HG03045 (cell line): ENCODE measurements around the gene ZNF280D.
"Not testable (repeated sequence)": the region's sequence is repeated elsewhere in the genome, so short reads cannot be mapped to it uniquely, and the experiment has no call there.

Experiments
- ATAC-seq: cut with Tn5 transposase; IDR thresholded peaks from one replicate; pipeline ENCODE4 v1.9.1; 2021; ENCODE audit warnings: mild to moderate bottlenecking, moderate library complexity; ENCODE audit not compliant: unreplicated experiment

Gene ZNF280D

GRCh38 chr15:56718560-56718959, 14.7 kb downstream of the ZNF280D start:
- ATAC-seq, result no peak

GRCh38 chr15:56716334-56716733, 17.0 kb downstream of the ZNF280D start:
- ATAC-seq, result no peak

- no peak for ATAC-seq
Measured at GRCh38 chr15:56715220-56715619, 18.1 kb downstream of the ZNF280D start.

DNA sequence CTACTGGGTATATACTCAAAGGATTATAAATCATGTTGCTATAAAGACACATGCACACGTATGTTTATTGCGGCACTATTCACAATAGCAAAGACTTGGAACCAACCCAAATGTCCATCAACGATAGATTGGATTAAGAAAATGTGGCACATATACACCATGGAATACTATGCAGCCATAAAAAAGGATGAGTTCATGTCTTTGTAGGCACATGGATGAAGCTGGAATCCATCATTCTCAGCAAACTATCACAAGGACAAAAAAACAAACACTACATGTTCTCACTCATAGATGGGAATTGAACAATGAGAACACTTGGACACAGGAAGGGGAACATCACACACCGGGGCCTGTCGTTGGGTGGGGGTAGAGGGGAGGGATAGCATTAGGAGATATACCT, 23.8 kb downstream of the ZNF280D start:
- not testable (repeated sequence) for ATAC-seq

GRCh38 chr15:56699743-56700142, 33.6 kb downstream of the ZNF280D start:
- ATAC-seq, result no peak

DNA sequence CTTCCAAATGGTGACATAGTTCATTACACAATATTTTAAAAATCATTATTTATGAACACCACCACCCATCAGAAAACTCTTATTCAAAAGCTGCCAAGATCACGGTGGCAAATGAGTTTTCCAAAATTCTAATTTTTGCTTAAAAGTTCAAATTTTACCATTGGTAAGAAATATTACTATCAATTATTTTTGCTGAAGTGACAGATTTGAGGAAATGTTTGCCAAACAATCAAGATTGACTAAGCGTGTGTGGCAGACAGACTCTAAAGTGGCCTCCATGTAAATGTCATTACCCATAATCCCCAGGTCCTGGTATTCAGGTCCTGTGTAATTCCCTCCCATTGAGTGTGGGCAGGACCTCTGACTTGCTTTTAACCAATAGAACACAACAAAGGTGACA, 35.0 kb downstream of the ZNF280D start:
- ATAC-seq, result no peak

GRCh38 chr15:56693761-56694160, 39.5 kb downstream of the ZNF280D start:
- ATAC-seq, result no peak

- ATAC-seq, result no peak
Measured at GRCh38 chr15:56690733-56691132, 42.6 kb downstream of the ZNF280D start.

- no peak for ATAC-seq
Measured at GRCh38 chr15:56683908-56684307, 49.4 kb downstream of the ZNF280D start.

DNA sequence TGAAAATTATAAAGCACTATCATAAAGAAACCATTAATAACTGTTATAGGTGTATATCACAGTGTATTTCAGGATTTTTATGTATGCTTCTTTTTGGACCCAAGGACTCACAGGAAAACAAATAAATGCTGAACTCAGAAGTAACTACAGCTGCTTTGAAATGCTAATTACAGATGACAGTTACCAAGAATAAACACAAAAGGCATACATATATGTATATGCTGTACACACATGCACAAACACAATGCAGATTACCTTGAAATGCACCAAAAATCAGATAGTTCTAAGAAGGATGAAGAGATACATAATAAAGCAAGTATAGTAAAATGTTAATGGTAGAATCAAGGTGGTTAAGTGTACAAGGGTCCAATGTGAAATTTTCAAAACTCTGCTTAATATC, 52.2 kb downstream of the ZNF280D start:
- ATAC-seq, result no peak

DNA sequence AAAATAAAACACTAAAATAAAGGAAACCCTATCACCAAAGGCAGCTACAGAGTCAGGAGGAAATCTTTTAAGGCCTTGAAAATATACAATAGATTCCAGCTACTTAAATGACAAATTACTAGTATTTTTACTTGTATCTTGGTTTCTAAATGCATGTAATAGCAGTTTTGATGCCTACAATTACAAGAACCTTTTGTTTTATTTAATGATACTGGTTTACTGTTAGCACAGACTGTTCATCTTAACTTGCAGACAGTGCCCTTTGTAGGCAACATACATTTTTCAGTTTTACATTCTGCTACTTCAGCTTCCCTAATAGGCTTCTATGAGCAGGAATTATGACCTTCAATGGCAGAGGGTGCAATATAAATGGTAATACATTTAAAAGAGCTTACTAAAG, 54.1 kb downstream of the ZNF280D start:
- ATAC-seq, result no peak

GRCh38 chr15:56678571-56678970, 54.7 kb downstream of the ZNF280D start:
- no peak for ATAC-seq

GRCh38 chr15:56677271-56677670, 56.0 kb downstream of the ZNF280D start:
- no peak for ATAC-seq

DNA sequence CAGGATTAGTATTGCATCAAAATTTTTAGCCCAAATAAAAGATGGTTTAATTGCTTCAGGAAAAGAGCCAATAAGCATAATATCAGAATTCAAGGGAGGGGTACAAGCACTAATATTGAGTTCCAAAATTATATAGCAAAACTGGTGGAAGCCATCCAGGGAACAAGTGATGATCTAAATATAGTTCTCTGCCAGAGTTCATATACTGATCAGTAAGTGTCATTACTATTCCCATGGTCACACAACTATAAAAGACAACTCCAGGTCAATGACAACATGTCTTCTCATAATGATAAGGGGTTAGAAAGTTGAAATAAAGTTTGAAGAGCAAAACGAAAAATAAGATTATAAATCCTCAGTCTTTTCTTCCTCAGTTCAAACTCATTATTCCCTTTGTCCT, 57.4 kb downstream of the ZNF280D start:
- ATAC-seq, result no peak

DNA sequence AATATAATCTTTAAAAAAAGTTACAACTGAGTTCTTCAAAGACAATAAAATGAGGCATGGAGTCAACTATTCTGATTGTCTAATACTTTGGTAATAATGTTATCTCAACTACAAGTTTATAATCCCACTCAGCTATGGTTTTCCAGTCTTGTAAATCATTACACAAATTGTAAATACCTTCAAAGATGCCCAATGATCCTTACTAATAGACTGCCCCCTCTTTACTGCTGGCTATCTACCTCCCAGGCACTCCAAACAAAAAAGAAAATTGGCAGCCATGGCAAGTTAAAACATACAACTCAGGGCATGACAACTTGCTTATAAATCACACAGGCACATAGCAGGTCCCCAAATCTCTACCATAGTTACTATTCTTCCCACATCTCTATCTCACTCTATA, 58.5 kb downstream of the ZNF280D start:
- ATAC-seq, result no peak

- ATAC-seq, result no peak
Measured at GRCh38 chr15:56672721-56673120, 60.6 kb downstream of the ZNF280D start.

- no peak for ATAC-seq
Measured at GRCh38 chr15:56667517-56667916, 65.8 kb downstream of the ZNF280D start.

GRCh38 chr15:56660943-56661342, 72.4 kb downstream of the ZNF280D start:
- no peak for ATAC-seq

- ATAC-seq, result no peak
Measured at GRCh38 chr15:56659197-56659596, 74.1 kb downstream of the ZNF280D start.

- ATAC-seq, result no peak
Measured at GRCh38 chr15:56654624-56655023, 78.7 kb downstream of the ZNF280D start.

GRCh38 chr15:56654216-56654615, 79.1 kb downstream of the ZNF280D start:
- ATAC-seq, result no peak

DNA sequence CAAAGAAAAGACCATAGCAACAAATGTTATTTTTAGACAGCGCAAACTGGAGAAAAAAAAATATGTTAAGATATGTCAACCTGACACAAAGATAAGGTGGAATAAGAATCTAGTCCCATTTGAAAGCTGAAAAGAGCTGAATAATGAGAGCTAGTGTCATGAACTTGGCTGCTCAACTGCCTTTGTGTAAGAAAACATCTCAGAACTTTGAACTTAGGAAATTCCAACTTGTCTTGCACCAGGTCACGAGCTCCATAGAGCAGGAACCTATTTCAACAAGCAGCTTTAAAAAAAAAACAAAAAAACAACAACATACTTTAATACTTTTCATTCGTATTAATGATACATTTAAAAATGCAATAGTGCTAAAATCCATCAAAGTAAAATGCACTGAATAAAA, 79.5 kb downstream of the ZNF280D start:
- no peak for ATAC-seq

- ATAC-seq, result no peak
Measured at GRCh38 chr15:56653107-56653506, 80.2 kb downstream of the ZNF280D start.

DNA sequence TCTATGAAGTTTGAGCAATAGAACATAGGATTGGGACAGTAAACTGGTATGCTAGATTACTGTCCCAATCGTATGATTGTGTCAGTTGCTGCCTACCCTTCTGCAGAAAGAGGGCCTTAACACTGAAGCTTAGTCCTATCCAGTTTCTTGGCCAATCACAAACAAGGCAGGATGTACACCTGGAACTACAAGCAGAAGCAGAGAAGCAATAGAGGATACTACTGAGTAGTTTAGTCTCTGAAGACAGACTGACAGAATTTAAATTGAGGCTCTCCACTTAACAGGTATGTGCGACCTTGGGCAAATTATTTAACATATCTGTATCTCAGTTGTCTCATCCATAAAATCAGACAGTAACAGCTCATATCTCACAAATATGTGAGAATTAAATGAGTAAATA, 85.0 kb downstream of the ZNF280D start:
- no peak for ATAC-seq
